ENCODE results near the gene GAS6.
A peak's percentile ranks its signal among the peaks of the same experiment; 100 is the strongest.

The GAS6 gene

GRCh38 chr13:113786262-113786841, 77.5 kb downstream of the GAS6 start:
- no peak for DNase-seq

- no peak for DNase-seq
These were observed 78.5 kb downstream of the GAS6 start for GRCh38 chr13:113785051-113786010.

- no peak for DNase-seq
These were observed 79.2 kb downstream of the GAS6 start for GRCh38 chr13:113784645-113785024.

- no peak for DNase-seq
These were observed 79.8 kb downstream of the GAS6 start for GRCh38 chr13:113783966-113784644.

GRCh38 chr13:113783200-113783881, 80.5 kb downstream of the GAS6 start:
- DNase-seq = no peak

GRCh38 chr13:113782472-113782871, 81.4 kb downstream of the GAS6 start:
- no peak for DNase-seq

GRCh38 chr13:113781571-113781970, 82.3 kb downstream of the GAS6 start:
- DNase-seq = no peak

- no peak for DNase-seq
These were observed 86.3 kb downstream of the GAS6 start for GRCh38 chr13:113777311-113778260.

- no peak for DNase-seq
These were observed 87.4 kb downstream of the GAS6 start for GRCh38 chr13:113776231-113777125.

GRCh38 chr13:113775451-113776145, 88.3 kb downstream of the GAS6 start:
- no peak for DNase-seq

- DNase-seq = peak; percentile 32
These were observed 89.4 kb downstream of the GAS6 start for GRCh38 chr13:113774177-113775107.

- no peak for DNase-seq
These were observed 92.1 kb downstream of the GAS6 start for GRCh38 chr13:113771709-113772331.

- no peak for DNase-seq
These were observed 92.9 kb downstream of the GAS6 start for GRCh38 chr13:113770937-113771336.

Measured in NCI-H2171 treated with DMSO at 0.1 percent for 48 hours (cell line).